Astrocyte of the cerebellum (primary cell): Measurements from ENCODE around the gene RLN3.

ENCODE experiments used
- DNase-seq: peaks from one replicate; pipeline ENCODE4 v3.0.0-alpha.2; 2011; ENCODE audit warnings: low read depth
- H3K4me3 ChIP-seq: 2 replicates; pipeline ENCODE4 v1.5.1; 2011; ENCODE audit warnings: mild to moderate bottlenecking, low read depth, low read length, moderate library complexity
- in situ Hi-C: cut with HindIII; loops from 2 replicates; pipeline ENCODE4 v1.10.0; 2017; ENCODE audit warnings: low sequenced_read_pairs
- TF ChIP-seq, protein P1 (sequence below): IDR thresholded peaks from 2 replicates; pipeline ENCODE4 v1.5.1; 2012; ENCODE audit warnings: low read length, low read depth, moderate library complexity, mild to moderate bottlenecking; ENCODE audit errors: missing control alignments

Gene RLN3

DNA sequence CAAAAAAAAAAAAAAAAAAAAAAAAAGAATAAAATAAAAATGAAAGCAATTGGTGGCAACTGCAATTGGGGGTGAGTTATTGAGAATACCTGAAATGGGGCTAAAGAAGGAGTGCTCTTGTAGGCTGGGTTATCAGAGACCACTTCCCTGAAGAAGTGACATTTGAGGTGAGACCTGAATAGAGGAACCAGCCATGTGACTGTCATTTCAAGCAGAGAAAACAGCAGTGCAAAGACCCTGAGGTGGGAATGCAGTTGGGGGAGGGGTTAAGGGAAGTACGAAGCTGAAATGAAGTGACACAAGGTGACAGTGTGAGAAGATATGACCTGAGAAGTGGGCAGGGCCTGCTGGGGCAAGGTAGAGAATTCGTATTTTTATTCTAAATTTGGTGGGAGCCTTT lies 38.2 kb downstream of the RLN3 start:
- no peak for DNase-seq
- TF ChIP-seq, protein P1, sequence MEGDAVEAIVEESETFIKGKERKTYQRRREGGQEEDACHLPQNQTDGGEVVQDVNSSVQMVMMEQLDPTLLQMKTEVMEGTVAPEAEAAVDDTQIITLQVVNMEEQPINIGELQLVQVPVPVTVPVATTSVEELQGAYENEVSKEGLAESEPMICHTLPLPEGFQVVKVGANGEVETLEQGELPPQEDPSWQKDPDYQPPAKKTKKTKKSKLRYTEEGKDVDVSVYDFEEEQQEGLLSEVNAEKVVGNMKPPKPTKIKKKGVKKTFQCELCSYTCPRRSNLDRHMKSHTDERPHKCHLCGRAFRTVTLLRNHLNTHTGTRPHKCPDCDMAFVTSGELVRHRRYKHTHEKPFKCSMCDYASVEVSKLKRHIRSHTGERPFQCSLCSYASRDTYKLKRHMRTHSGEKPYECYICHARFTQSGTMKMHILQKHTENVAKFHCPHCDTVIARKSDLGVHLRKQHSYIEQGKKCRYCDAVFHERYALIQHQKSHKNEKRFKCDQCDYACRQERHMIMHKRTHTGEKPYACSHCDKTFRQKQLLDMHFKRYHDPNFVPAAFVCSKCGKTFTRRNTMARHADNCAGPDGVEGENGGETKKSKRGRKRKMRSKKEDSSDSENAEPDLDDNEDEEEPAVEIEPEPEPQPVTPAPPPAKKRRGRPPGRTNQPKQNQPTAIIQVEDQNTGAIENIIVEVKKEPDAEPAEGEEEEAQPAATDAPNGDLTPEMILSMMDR, result no peak
- in situ Hi-C loops, result no loop called here
- no peak overlapping the region for H3K4me3 ChIP-seq

DNA sequence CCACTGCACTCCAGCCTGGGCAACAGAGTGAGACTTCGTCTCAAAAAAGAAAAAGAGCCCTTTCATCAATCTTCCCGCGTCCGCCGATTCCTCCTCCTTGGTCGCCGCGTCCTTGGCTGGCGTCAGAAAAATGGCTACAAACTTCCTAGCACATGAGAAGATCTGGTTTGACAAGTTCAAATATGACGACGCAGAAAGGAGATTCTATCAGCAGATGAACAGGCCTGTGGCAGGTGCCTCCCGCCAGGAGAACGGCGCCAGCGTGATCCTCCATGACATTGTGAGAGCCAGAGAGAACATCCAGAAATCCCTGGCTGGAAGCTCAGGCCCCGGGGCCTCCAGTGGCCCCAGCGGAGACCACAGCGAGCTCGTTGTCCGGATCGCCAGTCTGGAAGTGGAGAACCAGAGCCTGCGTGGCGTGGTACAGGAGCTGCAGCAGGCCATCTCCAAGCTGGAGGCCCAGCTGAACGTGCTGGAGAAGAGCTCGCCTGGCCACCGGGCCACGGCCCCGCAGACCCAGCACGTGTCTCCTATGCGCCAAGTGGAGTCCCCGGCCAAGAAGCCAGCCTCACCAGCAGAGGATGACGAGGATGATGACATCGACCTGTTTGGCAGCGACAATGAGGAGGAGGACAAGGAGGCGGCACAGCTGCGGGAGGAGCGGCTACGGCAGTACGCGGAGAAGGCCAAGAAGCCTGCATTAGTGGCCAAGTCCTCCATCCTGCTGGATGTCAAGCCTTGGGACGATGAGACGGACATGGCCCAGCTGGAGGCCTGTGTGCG lies 42.5 kb downstream of the RLN3 start:
- H3K4me3 ChIP-seq, result no peak overlapping the region
- DNase-seq, result no peak
- in situ Hi-C loops, result no loop called here
- TF ChIP-seq, protein P1, result no peak

DNA sequence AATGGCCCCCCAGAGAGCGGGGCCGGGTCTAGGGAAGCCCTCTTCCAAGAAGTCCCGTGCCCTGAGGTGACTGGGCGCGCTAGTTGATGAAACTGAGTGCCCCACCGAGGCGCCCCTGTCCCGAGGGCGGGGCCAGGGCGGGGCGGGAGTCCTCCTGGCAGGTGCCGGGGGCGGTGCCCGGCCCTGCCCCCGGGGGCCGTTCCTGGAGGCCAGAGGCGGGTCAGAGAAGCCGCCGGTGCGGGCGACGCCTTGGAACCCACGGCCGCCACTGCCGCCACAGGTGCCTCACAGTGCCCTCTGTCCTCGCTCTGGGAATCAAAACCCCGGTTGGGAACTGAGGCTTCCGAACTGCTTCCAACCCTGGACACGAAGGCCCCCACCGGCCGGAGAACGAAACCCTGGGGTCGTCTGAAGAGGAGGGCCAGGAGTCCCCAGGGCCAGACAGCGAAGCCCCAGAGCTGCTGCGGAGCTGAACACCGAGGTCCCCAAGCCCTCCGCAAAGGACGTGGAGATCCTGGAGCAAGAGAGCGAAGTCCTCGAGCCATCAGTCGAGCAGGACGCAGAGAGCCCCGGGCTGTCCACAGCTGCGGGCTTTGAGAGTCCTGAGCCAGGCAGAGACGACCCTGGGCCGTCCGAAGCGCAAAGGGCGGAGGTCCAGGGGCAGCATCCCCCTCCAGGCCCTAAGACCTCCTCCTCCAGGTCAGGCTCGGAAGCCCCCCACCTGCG lies 44.8 kb downstream of the RLN3 start, which contains the start of gene MISP3:
MISP3 (plus strand) TSS at position 252 of the 726 bp plus-strand sequence. CDS start 524 bp downstream, outside the sequence.
- in situ Hi-C loops, result no loop called here
- no peak for DNase-seq
- H3K4me3 ChIP-seq, result peak within 1 kb of the TSS; percentile 55
- TF ChIP-seq, protein P1, result no peak

DNA sequence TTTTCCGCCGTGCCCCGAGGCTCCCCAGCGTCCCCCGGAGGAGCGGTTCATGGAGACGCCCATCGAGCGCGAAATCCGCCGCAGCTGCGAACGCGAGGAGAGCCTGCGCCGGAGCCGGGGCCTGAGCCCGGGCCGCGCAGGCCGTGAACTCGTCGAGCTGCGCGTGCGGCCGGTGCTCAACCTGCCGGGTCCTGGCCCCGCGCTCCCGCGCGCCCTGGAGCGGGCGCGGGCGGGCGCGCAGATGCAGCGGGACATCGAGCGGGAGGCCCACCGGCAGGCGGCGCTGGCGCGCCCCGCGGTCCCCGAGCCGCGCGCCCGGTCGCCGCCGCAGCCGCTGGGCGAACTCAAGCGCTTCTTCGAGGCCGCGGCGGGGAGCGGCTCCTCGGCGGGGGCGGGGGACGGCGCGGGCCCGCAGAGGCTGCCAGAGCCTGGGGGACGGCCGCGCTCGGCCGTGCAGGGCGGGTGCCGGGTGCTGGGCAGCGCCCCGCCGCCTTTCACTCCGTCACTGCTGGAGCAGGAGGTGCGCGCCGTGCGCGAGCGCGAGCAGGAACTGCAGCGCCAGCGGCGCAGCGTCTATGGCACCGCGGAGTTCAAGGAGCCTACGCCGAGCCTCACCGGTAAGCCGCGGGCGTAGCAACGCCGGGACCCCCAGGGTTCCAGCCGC lies 45.4 kb downstream of the RLN3 start:
- DNase-seq, result no peak
- peak overlapping the region; percentile 55 for H3K4me3 ChIP-seq
- TF ChIP-seq, protein P1, result peak; percentile 17
- in situ Hi-C loops, result no loop called here

GRCh38 chr19:14073925-14074838 lies 46.2 kb downstream of the RLN3 start:
- DNase-seq, result no peak
- in situ Hi-C loops, result no loop called here
- TF ChIP-seq, protein P1, result no peak
- peak overlapping the region; percentile 55 for H3K4me3 ChIP-seq
